B cell (primary cell): ENCODE measurements around the gene JPT1. TPM values are rescaled to one million over a fixed set of nuclear protein-coding genes. Genes with fewer than 3 reads are reported as not detected.

Source experiments
- ATAC-seq: fragments of 200-7000 bp; cut with Tn5 transposase; one replicate; pipeline ENCODE4 v1.10.0; 2021; ENCODE audit warnings: low read depth, mild to moderate bottlenecking, moderate number of reproducible peaks, moderate library complexity
- CTCF ChIA-PET: fragments of 350-600 bp; sonication (Branson Sonifier 250); formaldehyde crosslinking; loops from one replicate; lab custom pipeline; 2021; ENCODE audit warnings: antibody characterized with exemption, inconsistent platforms; lab: Charles Lee
- POLR2A ChIA-PET: fragments of 350-600 bp; sonication (Branson Sonifier 250); formaldehyde crosslinking; loops from one replicate; lab custom pipeline; 2021; ENCODE audit warnings: antibody characterized with exemption; lab: Charles Lee
- DNase-seq: peaks from one replicate; pipeline ENCODE4 v3.0.0; 2013
- H2AFZ ChIP-seq: 2 replicates; pipeline ENCODE4 v1.6.1; 2012; ENCODE audit warnings: mild to moderate bottlenecking, low read depth, low read length; ENCODE audit not compliant: insufficient read depth, poor library complexity, severe bottlenecking
- H3K27ac ChIP-seq, 2 donors: 1 replicate in 1 of 2; 2 replicates in 1 of 2; pipeline ENCODE4 v1.5.1; 2012 to 2013; ENCODE audit warnings: low read length in 2 of 2, mild to moderate bottlenecking in 2 of 2, moderate library complexity in 1 of 2
- H3K27me3 ChIP-seq, 4 experiments: fragments of 200-600 bp in 1 of 4; sonication (generic) in 1 of 4; replicated peaks in 1 of 4; 1 replicate in 2 of 4; 2 replicates in 2 of 4; pipeline versions ENCODE4 v1.6.1 to v1.7.0; 2013 to 2016; ENCODE audit warnings: low read length in 3 of 4, mild to moderate bottlenecking in 2 of 4, mixed read lengths in 1 of 4, moderate library complexity in 1 of 4; ENCODE audit not compliant: insufficient read depth in 4 of 4, control insufficient read depth in 3 of 4; ENCODE audit errors: control extremely low read depth in 1 of 4
- H3K36me3 ChIP-seq, 2 experiments: replicated peaks in 1 of 2; 1 replicate in 1 of 2; 2 replicates in 1 of 2; pipeline versions ENCODE4 v1.6.1 to v1.7.1; 2013; ENCODE audit warnings: low read length in 1 of 2; ENCODE audit not compliant: insufficient read depth in 2 of 2, control insufficient read depth in 1 of 2; ENCODE audit errors: control extremely low read depth in 1 of 2, extremely low read depth in 1 of 2
- H3K4me1 ChIP-seq, 2 donors: fragments of 200-600 bp in 1 of 2; sonication (generic) in 1 of 2; 1 replicate in 1 of 2; 2 replicates in 1 of 2; pipeline versions ENCODE4 v1.5.1 to v1.6.1; 2013 to 2017; ENCODE audit warnings: low read length in 2 of 2; ENCODE audit not compliant: control insufficient read depth in 2 of 2, insufficient read depth in 2 of 2
- H3K4me2 ChIP-seq: replicated peaks from 2 replicates; pipeline ENCODE3; 2012; ENCODE audit warnings: mild to moderate bottlenecking, low read depth, low read length; ENCODE audit not compliant: poor library complexity, severe bottlenecking
- H3K4me3 ChIP-seq, 5 experiments: fragments of 200-600 bp in 1 of 5; sonication (generic) in 1 of 5; 1 replicate in 3 of 5; 2 replicates in 2 of 5; pipeline versions ENCODE4 v1.5.1 to v1.7.0; 2011 to 2016; ENCODE audit warnings: low read length in 4 of 5, mild to moderate bottlenecking in 4 of 5, low read depth in 2 of 5, control low read depth in 1 of 5, moderate library complexity in 1 of 5; ENCODE audit not compliant: insufficient read depth in 1 of 5; ENCODE audit errors: control extremely low read depth in 1 of 5, extremely low read depth in 1 of 5
- H3K79me2 ChIP-seq: fragments of 200-600 bp; sonication (generic); one replicate; pipeline ENCODE4 v1.6.0; 2016; ENCODE audit warnings: low read length; ENCODE audit not compliant: control insufficient read depth, insufficient read depth
- H3K9ac ChIP-seq: fragments of 200-600 bp; sonication (generic); 2 replicates; pipeline ENCODE4 v1.6.1; 2017; ENCODE audit warnings: mild to moderate bottlenecking, low read length, moderate library complexity
- H3K9me3 ChIP-seq, 3 donors: one replicate each; pipeline versions ENCODE4 v1.6.1 to v1.7.1; 2013; ENCODE audit warnings: low read length in 2 of 3; ENCODE audit not compliant: control insufficient read depth in 2 of 3, insufficient read depth in 1 of 3; ENCODE audit errors: control extremely low read depth in 1 of 3
- H4K20me1 ChIP-seq: 2 replicates; pipeline ENCODE4 v1.6.0; 2012; ENCODE audit warnings: mild to moderate bottlenecking, low read length; ENCODE audit not compliant: insufficient read depth, control insufficient read depth, poor library complexity, severe bottlenecking
- H3K27ac Mint-ChIP-seq: one replicate; pipeline ENCODE4 v1.8.0; 2021; ENCODE audit warnings: mixed read lengths
- H3K27me3 Mint-ChIP-seq: one replicate; pipeline ENCODE4 v1.8.0; 2021; ENCODE audit warnings: mixed read lengths
- H3K4me1 Mint-ChIP-seq: one replicate; pipeline ENCODE4 v1.8.0; 2021; ENCODE audit warnings: mixed read lengths
- H3K4me3 Mint-ChIP-seq: one replicate; pipeline ENCODE4 v1.8.0; 2021; ENCODE audit warnings: mixed read lengths
- H3K9me3 Mint-ChIP-seq: one replicate; pipeline ENCODE4 v1.8.0; 2022; ENCODE audit warnings: mixed read lengths; ENCODE audit not compliant: insufficient read depth
- CTCF ChIP-seq: fragments of 200-600 bp; IDR thresholded peaks from one replicate; pipeline ENCODE4 v1.8.0; 2022; ENCODE audit warnings: antibody characterized with exemption, mild to moderate bottlenecking
- EZH2 ChIP-seq: IDR thresholded peaks from 2 replicates; pipeline ENCODE4 v1.6.1; 2012; ENCODE audit warnings: borderline replicate concordance, low read depth, mild to moderate bottlenecking, moderate library complexity, low read length; ENCODE audit not compliant: insufficient read depth, poor library complexity, severe bottlenecking
- whole genome bisulfite sequencing: methylation state at CpG from one replicate; pipeline ENCODE4 v1.1.5; 2013; ENCODE audit warnings: missing lambda C conversion rate; ENCODE audit not compliant: insufficient coverage; 5-methylcytosine and 5-hydroxymethylcytosine counted together
- intact Hi-C: fragments of 100-400 bp; cut with micrococcal nuclease; formaldehyde crosslinking; loops from one replicate; pipeline ENCODE4 v1.10.0; 2022
- polyA plus RNA-seq: library from polyadenylated mRNA; depleted of rRNA; stranded (reverse); fragments of >200 nt; gene quantifications from 2 replicates; pipeline ENCODE4 v1.2.3, GENCODE V29; 2012
- total RNA-seq, 2 donors: library from RNA; stranded (reverse); fragments of 120-200 nt in 1 of 2; gene quantifications; 1 replicate in 1 of 2; 2 replicates in 1 of 2; pipeline versions ENCODE4 v1.2.3 to v1.2.4, GENCODE V29; 2013 to 2022

The JPT1 gene
- total and polyA plus RNA-seq, 2 donors (not counting 1 experiment from before 2014, with no cell fraction given), result 34.8 to 37.6 TPM

DNA sequence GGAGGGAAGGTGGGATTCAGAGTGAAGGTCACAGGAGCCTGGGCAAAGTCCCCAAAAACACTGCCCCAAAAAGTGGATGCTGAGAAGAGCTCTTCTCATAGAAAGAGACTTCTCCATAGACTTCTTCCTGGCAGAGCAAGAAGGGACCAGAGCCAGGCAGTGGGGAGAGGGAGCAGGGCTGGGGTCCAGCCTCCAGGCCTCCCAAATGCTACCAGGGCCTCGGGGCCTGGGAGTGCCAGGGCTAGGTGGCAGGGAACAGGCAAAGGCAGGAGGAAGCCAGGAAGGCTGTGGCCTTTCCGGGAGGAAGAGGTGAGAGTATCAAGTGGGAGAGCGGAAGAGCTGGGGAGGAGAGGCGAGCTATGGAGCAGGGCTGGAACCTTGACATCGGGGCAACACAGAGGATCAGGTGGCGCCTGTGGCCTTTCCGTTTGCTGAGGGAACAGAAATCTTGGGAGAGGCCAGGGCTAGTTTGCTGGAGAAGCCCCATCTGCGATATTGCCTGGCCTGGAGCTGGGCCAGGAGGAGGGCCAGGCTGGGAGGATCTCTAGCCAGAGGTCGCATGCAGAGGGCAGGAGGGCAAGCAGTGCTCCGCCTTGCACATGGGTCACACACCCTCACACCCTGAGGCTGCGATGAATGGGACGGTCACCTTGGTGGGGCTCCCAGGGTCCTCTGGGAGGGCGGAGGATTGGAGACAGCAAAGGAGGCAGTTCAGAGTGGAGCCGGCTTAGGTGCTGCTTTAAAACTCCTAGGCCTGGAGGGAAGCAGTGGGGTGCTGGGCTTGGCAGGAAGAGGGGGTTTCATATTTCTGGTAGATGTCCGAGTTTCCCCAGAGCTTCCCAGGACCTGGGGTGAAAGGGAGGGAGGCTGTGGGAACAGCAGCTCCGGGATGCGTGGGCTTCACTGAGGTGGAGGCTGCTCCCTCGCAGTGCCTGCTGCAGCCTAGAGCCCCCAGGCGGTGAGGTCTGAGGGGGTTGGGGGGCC is 63.1 kb downstream of the JPT1 start:
- POLR2A ChIA-PET, result interaction anchor here (0.7 kb wide), 1 partner anchor 11 kb away, joined by 3 read pairs; no protein-coding TSS in a partner anchor
- CTCF ChIA-PET, result interaction anchor here (1.4 kb wide), 1 partner anchor 23 kb away, joined by 3 read pairs; no protein-coding TSS in a partner anchor
- 92% methylated on average over 18 of the region's 19 CpGs for WGBS

More for the DNA sequence above, 63.1 kb downstream of the JPT1 start:
- Mint-ChIP-seq H3K27me3 (no peaks in the 10 kb centered on the region), H3K27ac (no peak overlapping the region), H3K4me1 (peaks cover 16% of the 10 kb centered on the region), H3K9me3 (no peaks in the 10 kb centered on the region), H3K4me3 (no peak overlapping the region)
- Histone ChIP-seq H3K9ac (no peak overlapping the region), H3K27ac (no peak overlapping the region), H3K9me3 (no peaks in the 10 kb centered on the region), H3K4me3 (no peak overlapping the region), H3K4me1 (peaks cover 11 to 19% of the 10 kb centered on the region in 2 donors), H3K4me2 (no peak overlapping the region), H3K27me3 (peaks cover 0 to 7% (median 0%) of the 10 kb centered on the region in 4 experiments), H3K36me3 (no peaks in the 10 kb centered on the region), H3K79me2 (no peaks in the 10 kb centered on the region), H4K20me1 (no peaks in the 10 kb centered on the region), H2AFZ (no peak overlapping the region)
- no peak for DNase-seq
- ATAC-seq, result no peak
- TF ChIP-seq CTCF (no peak), EZH2 (no peak)
- intact Hi-C loops, result no loop called here
